ENCODE data around the gene HCAR3.
A peak's percentile ranks its signal among the peaks of the same experiment; 100 is the strongest.

DNA sequence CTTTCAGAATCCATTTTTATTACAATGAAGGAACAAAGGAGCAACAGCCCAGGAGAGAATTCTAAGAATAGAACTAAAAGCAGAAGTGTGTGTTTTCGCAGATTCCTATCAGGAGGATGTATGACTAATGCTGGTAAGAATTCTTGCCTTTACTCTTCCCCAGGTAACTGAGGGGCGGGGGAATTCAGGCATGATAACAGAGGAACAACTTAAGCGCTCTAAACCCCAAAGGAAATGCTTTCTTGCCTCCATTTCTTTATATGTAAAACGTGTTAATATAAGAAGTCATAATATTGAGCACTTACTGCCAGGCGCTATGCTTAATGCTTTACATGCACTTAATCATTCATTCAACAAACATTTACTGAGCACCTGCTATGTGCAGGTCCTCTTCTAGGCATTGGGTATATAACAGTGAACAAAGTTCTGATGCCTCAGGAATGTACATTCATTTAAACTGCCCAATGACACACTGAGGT, 9.5 kb upstream of the HCAR3 start:
- TF ChIP-seq, protein P1, sequence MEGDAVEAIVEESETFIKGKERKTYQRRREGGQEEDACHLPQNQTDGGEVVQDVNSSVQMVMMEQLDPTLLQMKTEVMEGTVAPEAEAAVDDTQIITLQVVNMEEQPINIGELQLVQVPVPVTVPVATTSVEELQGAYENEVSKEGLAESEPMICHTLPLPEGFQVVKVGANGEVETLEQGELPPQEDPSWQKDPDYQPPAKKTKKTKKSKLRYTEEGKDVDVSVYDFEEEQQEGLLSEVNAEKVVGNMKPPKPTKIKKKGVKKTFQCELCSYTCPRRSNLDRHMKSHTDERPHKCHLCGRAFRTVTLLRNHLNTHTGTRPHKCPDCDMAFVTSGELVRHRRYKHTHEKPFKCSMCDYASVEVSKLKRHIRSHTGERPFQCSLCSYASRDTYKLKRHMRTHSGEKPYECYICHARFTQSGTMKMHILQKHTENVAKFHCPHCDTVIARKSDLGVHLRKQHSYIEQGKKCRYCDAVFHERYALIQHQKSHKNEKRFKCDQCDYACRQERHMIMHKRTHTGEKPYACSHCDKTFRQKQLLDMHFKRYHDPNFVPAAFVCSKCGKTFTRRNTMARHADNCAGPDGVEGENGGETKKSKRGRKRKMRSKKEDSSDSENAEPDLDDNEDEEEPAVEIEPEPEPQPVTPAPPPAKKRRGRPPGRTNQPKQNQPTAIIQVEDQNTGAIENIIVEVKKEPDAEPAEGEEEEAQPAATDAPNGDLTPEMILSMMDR (IDR thresholded peaks at IDR 0.05) = no peak
- TF ChIP-seq POLR2AphosphoS5 (IDR thresholded peaks at IDR 0.05) = peak; percentile 60
